Endothelial cell (in vitro differentiated cells): ENCODE results near the gene NLRP10. TPM values are rescaled to one million over a fixed set of nuclear protein-coding genes. Genes with fewer than 3 reads are reported as not detected.

Experiments
- DNase-seq: peaks from one replicate; pipeline ENCODE4 v3.0.0; 2021; ENCODE audit warnings: low spot score
- H3K27ac Mint-ChIP-seq: one replicate; pipeline ENCODE4 v1.8.0; 2021; ENCODE audit warnings: mixed read lengths, inconsistent platforms; ENCODE audit not compliant: unreplicated experiment
- H3K27me3 Mint-ChIP-seq: one replicate; pipeline ENCODE4 v1.8.0; 2021; ENCODE audit warnings: mild to moderate bottlenecking, moderate library complexity, mixed read lengths, inconsistent platforms; ENCODE audit not compliant: unreplicated experiment
- H3K36me3 Mint-ChIP-seq: one replicate; pipeline ENCODE4 v1.8.0; 2021; ENCODE audit warnings: mild to moderate bottlenecking, low read depth, mixed read lengths, inconsistent platforms; ENCODE audit not compliant: unreplicated experiment
- H3K4me1 Mint-ChIP-seq: one replicate; pipeline ENCODE4 v1.8.0; 2021; ENCODE audit warnings: mild to moderate bottlenecking, mixed read lengths, inconsistent platforms; ENCODE audit not compliant: unreplicated experiment
- H3K4me3 Mint-ChIP-seq: one replicate; pipeline ENCODE4 v1.8.0; 2021; ENCODE audit warnings: mild to moderate bottlenecking, mixed read lengths, inconsistent platforms; ENCODE audit not compliant: unreplicated experiment
- H3K9me3 Mint-ChIP-seq: one replicate; pipeline ENCODE4 v1.8.0; 2021; ENCODE audit warnings: mixed read lengths, inconsistent platforms; ENCODE audit not compliant: unreplicated experiment
- CTCF ChIP-seq: fragments of 200-600 bp; sonication (generic); IDR thresholded peaks from one replicate; pipeline ENCODE4 v1.5.0; 2021; ENCODE audit warnings: antibody characterized with exemption; ENCODE audit not compliant: unreplicated experiment
- total RNA-seq: library from RNA; stranded (reverse); fragmentation: NEBNext Ultra II Directional; extraction: Animal tissue kit (Norgen Biotek cat#: 25700); gene quantifications from one replicate; pipeline ENCODE4 v1.2.1, GENCODE V29; 2021; ENCODE audit not compliant: unreplicated experiment

Gene NLRP10
- total RNA-seq, 1 donor from 2014 or later: not detected

- DNase-seq: no peak
- Mint-ChIP-seq H3K36me3 (no peaks in the 10 kb centered on the region), H3K9me3 (no peaks in the 10 kb centered on the region), H3K27me3 (peaks cover 2% of the 10 kb centered on the region), H3K27ac (no peak overlapping the region), H3K4me1 (no peaks in the 10 kb centered on the region), H3K4me3 (no peak overlapping the region)
- no peak for TF ChIP-seq CTCF
Observed at GRCh38 chr11:7969756-7970646, 4.8 kb upstream of the NLRP10 start.

- TF ChIP-seq CTCF: no peak
- no peaks in the 10 kb centered on the region for H3K9me3 Mint-ChIP-seq
- peaks cover 2% of the 10 kb centered on the region for H3K27me3 Mint-ChIP-seq
- no peak for DNase-seq
- peaks cover 3% of the 10 kb centered on the region for H3K4me1 Mint-ChIP-seq
- H3K4me3 Mint-ChIP-seq: no peak overlapping the region
- no peak overlapping the region for H3K27ac Mint-ChIP-seq
- no peaks in the 10 kb centered on the region for H3K36me3 Mint-ChIP-seq
Observed at GRCh38 chr11:7968686-7969085, 3.4 kb upstream of the NLRP10 start.

GRCh38 chr11:7967826-7968225 is 2.6 kb upstream of the NLRP10 start:
- H3K27ac Mint-ChIP-seq: no peak overlapping the region
- H3K27me3 Mint-ChIP-seq: peaks cover 2% of the 10 kb centered on the region
- H3K36me3 Mint-ChIP-seq: no peaks in the 10 kb centered on the region
- H3K4me1 Mint-ChIP-seq: peaks cover 3% of the 10 kb centered on the region
- no peak for TF ChIP-seq CTCF
- DNase-seq: no peak
- no peak overlapping the region for H3K4me3 Mint-ChIP-seq
- no peaks in the 10 kb centered on the region for H3K9me3 Mint-ChIP-seq

- Mint-ChIP-seq H3K9me3 (no peaks in the 10 kb centered on the region), H3K4me3 (no peak overlapping the region), H3K4me1 (peaks cover 3% of the 10 kb centered on the region), H3K27ac (no peak overlapping the region), H3K27me3 (peaks cover 2% of the 10 kb centered on the region), H3K36me3 (no peaks in the 10 kb centered on the region)
- no peak for TF ChIP-seq CTCF
- DNase-seq: no peak
Observed at GRCh38 chr11:7967097-7967496, 1.9 kb upstream of the NLRP10 start.

- Mint-ChIP-seq H3K27ac (no peak overlapping the region), H3K27me3 (no peaks in the 10 kb centered on the region), H3K9me3 (no peaks in the 10 kb centered on the region), H3K4me1 (peaks cover 3% of the 10 kb centered on the region), H3K36me3 (no peaks in the 10 kb centered on the region), H3K4me3 (no peak overlapping the region)
- TF ChIP-seq CTCF: no peak
- no peak for DNase-seq
Observed at GRCh38 chr11:7964873-7965272, 374 bp downstream of the NLRP10 start.
